ENCODE data around the gene FCRL2.

FCRL2 gene, protein sequence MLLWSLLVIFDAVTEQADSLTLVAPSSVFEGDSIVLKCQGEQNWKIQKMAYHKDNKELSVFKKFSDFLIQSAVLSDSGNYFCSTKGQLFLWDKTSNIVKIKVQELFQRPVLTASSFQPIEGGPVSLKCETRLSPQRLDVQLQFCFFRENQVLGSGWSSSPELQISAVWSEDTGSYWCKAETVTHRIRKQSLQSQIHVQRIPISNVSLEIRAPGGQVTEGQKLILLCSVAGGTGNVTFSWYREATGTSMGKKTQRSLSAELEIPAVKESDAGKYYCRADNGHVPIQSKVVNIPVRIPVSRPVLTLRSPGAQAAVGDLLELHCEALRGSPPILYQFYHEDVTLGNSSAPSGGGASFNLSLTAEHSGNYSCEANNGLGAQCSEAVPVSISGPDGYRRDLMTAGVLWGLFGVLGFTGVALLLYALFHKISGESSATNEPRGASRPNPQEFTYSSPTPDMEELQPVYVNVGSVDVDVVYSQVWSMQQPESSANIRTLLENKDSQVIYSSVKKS

DNA sequence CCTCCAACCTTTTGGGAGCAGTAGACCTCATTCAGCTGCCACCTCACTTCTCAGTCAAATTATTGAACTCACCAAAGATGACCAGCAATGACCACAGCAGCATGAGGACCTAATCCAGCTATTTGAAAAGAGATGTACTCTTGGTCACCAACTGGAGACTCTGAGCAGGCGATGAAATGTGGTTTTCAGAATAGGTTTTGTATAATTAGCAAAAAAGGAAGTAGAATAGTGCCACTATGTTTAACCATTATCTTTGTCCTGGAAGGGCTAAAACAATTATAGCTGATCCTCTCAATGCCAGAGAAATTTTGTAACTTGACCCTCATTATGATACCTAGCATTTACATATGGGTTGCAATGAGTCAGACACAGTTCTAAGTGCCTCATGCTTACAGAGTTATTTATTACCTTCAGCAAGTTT lies at the start of gene FCRL2:
TSS of gene FCRL2 (minus strand) at position 162 of the 421 bp plus-strand sequence. CDS start at position 103, 59 bp downstream.
- DNase-seq (ENCODE audit: low spot score) = no peak

DNA sequence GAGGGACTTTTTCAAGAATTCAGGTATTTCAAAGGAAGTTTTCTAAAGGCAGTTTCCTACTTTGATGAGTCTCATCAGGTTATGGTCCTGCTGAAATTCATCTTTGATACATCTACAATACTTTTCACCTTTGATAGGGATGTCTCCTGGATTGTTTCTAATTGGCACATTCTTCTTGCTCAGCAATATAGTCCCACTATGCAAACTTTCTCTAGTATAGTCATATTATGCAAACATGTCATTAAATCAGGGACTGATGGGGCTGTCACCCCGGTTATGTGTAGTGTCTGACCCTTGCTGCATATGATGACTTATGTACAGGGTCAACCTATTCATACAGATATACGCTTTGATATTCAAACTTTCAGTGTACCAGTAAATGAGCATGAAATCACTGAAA lies 43.4 kb upstream of the FCRL2 start:
- no peak for DNase-seq (ENCODE audit: low spot score)

DNA sequence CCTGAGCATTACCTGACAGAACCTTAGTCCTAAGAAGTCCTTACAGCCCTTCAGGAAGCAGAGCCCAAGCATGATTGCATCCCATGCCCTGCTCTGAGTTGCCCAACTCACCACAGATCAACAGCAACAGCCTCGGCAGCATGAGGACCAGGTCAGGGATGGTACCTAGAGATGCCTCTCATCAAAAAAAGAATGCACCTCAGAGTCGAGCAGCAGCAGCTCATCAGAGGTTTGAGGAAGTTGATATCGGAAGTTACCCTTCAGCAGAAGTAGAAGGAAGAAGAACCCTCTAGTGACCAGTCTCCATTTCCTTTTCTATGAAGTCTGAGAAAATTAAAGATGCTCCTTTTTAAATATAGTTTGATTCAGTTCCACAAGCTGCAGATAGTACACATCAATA lies 43.0 kb upstream of the FCRL2 start, which contains the start of gene FCRL1:
TSS of gene FCRL1 (minus strand) at position 225 of the 400 bp plus-strand sequence. CDS start at position 142, 83 bp downstream.
- DNase-seq (ENCODE audit: low spot score) = no peak

DNA sequence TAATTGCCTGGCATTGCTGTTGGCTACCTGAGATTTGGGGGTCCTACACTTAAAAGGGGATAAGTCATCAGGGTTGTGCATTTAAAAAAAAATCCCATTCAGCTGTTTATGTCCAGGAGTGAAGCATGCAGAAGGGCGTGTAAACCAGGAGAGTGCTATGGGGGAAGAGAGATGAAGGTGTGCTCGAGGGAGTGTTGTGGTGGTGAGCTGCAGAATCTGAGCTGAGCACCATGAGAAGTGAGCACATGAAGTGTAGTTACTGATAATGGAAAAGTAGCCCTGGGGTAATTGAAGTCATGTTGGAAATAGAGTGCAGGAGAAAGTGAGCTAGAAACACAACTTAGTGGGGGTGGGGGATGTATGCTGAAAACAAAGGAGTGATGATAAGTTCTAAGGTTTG lies 42.3 kb upstream of the FCRL2 start:
- DNase-seq (ENCODE audit: low spot score) = no peak

DNA sequence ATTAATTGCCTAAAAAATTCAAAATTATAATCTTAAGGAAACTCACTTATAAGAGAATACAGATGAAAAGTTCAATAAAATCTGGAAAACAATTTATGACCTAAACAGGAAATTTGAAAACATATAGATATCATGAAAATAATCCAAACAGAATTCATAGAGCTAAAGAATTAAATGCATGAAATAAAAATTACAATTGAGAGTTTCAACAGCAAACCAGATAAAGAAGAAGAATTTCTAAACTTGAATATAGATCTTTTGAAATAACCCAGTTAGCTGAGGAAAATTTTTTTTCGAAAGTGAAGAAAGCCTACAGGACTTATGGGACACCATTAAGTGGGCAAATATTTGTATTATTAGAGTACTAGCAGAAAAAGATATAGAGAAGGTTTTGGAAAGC lies 36.3 kb upstream of the FCRL2 start:
- DNase-seq (ENCODE audit: low spot score) = no peak

DNA sequence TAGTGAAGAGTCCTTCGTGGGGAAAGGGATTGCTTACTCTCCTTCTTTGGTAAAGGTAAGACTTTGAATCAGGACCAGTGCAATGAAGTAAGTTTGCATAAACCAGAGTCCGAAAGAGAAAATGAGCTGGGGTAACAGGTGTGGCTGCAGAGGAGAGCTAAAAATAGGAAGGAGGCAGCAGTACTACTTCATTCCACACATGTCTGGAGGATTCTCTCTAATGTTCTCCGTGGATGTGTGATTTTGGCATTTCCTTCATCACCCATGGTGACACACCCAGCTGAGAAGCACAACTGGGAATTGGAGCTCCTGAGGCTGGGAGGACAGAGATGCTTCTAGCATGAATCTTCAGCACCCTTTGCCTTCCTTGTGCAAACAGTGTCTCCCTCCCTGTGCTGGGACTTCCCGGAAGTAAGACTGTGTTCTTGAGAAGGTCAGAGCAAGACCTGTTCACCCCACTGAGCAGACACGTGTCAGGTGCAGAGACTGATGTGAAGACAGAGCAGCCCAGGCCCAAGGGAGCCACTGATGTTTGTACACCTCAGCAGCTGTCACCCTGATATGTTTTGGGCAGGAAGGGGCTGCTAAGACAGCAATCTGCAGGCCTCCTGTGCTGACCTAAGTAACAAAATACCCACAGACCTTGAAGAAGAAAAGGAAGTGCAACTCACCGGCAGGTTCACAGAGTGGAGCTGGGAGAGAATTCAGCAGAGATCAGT lies 29.7 kb upstream of the FCRL2 start:
- no peak for DNase-seq (ENCODE audit: low spot score)

DNA sequence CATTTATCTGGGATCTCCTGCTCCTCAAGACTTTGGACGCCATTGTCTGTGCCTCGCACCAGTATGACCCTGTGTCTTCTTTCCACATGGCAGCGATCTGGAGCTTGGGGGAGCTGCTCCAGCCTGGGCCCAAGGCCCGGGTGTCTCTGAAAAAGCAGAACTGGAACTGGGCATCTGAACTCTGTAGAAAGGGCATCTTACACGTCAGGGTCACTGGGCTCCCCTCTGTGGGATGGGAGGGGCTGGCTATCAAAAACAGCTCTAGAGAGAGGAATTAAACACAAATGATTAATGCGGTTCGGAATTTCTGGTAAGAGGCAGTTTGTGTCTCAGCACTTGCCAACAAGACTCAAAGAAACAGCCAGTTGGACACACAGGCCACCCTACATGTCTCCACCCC lies 26.9 kb upstream of the FCRL2 start:
- no peak for DNase-seq (ENCODE audit: low spot score)

DNA sequence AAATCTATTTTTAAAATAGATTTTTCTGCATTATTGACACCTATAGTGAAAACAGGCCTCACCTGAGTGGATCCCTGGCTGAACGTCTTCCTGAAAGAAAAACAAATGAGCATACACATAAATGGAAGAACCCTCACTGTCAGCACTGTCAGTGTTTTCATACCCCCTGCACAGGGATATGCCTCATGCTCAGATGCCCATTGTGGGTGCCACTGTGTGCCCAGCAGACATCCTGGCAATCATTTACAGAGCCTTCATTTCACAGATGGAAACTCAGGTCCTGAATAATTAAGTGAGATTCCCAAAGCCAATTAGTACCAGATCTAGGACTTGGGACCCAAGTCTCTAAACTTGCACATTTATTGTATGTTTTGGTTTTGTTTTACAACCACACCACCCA lies 23.1 kb upstream of the FCRL2 start:
- DNase-seq (ENCODE audit: low spot score) = no peak

DNA sequence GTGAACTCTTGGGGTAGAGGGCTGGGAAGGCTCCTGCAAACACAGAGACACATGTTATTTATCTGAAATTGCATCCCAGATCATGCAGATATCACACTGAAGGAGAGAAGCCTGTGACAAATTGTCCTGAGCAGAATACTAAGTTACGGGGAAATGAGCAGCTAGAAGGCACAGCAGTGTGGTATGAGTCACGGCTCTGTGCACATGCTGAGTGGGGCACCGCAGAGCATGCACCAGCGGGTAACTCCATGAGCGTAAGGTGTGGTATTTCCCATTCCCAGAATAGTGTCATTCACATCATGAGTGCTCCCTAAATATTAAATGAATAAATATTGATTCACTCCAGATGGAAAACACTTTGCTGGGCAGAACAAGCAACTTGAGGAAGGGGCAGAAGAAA lies 21.3 kb upstream of the FCRL2 start:
- no peak for DNase-seq (ENCODE audit: low spot score)

DNA sequence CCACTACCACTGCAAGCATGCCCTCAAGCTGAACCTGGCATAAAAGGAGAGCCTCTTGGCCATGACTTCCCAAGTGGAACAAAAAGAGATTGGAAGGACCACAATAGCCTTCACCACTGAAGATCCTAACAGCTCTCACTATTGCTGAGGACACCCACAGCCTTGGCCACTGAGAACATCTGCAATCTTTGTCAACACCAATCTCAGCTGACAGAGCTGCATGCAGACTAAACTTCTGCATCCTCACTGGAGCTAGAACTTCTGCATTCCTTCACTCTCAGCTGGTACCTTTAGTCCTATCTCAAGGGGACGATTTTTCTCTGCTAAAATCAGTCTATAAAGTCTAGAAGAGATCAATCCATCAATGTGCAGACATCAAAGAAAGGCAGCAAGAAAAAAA lies 8.3 kb upstream of the FCRL2 start:
- no peak for DNase-seq (ENCODE audit: low spot score)

DNA sequence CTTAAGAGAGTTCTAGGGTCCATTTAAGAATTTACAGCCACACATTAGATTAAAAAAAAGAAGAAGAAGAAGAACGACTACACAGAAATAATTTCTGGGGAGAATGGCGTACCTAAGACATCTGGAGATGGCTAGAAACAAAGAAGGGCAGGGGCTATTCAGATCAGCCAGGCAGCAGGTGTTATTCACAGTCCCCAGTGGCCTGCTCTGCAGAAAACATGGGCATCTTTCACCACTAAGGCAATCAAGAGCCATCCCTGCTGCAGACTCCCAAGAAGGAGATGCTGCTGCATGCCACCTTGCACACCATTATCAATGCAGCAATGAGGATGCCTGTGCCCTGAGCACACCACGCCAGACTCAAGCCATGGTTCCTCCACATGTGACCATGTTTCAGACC lies 7.9 kb upstream of the FCRL2 start:
- no peak for DNase-seq (ENCODE audit: low spot score)

DNA sequence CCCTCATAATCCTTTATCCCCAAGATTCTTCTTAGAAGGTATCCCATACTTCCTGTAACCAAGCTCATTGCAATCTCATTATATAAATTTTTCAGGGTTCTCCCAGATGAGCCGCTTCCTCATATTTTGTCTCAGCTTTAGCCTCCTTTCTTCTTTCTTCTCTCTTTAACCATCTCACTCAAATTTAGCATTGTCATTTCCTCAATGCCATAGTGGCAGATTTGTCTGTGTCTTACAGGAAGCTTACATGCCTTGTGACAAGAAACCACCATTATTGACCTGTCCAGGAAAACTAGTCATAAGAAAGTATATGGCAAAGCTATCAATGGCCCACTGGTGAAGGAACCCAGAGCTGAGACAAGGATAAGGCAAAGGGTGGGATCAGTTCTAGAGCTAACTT lies 6.0 kb upstream of the FCRL2 start:
- no peak for DNase-seq (ENCODE audit: low spot score)

DNA sequence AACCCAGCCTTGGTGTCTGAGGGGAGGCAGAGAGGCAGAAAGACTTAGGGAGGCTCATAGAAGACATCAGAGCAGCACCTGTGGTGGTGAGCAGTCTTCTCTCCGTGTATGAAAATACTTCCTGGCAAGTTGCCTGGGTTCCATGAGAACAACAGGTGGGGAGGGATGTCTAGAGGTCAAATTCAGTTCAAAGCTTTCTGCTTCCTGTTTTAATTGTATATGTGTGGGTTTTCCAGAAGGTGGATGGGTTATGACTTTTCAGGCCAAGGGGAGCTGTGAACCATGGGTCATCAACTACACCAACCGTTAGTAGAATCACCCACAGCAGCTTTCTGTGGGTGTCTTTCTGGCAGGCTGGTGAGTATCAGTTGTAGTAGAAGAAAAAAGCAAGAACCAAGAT lies 4.1 kb upstream of the FCRL2 start:
- DNase-seq (ENCODE audit: low spot score) = no peak

DNA sequence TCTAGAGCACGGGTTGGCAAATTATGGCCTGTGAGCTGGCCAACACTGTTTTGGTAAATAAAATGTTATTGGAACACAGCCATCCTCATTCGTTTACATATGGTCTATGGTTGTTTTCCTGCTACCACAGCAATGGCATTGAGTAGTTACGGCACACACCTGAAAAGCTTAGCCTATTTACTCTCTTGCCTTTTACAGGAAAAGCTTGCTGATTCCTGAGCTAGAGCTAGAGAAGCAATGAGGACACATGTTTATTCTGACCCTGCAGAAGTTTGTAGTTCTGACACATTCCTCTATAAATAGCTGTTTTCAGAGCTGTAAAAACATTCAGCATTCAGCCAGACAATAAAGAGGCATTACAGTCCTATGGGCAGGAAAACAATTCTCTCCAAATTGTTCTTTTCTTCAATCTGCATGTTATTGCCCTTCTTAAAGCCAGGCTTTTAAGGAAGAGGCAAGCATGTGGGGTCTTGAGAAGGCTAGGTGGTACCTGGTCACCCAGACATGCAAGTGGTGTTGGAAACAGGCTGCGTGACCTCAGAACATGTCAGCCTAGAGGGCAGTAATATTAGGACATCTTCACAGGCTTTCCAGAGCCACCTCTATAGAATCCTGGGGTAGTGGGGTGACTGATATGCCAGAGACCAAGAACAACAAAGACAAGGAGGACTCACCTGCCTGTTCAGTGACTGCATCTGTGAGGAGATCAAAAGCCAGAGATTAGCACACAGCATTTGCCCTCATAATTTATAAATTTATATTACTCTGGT lies 1.6 kb downstream of the FCRL2 start:
- DNase-seq (ENCODE audit: low spot score) = no peak

DNA sequence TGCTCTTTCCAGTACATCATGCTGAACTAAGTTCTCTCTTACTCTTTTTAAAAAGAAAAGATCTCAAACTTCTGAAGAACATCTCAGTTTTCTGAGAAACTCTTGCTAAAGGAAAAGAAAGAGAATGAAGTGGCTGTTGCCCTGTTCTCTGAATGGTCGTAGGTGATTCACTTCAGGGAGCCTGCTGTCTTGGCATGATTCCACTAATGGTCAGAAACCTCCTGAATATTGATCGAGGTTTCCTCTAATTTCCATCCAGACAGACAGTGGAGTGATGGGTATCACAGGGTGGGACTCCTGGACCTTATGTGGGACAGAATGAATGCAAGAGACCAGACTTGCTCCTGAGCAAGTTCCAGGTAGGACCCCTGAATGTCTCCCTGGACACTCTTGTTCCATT lies 2.5 kb downstream of the FCRL2 start:
- no peak for DNase-seq (ENCODE audit: low spot score)

DNA sequence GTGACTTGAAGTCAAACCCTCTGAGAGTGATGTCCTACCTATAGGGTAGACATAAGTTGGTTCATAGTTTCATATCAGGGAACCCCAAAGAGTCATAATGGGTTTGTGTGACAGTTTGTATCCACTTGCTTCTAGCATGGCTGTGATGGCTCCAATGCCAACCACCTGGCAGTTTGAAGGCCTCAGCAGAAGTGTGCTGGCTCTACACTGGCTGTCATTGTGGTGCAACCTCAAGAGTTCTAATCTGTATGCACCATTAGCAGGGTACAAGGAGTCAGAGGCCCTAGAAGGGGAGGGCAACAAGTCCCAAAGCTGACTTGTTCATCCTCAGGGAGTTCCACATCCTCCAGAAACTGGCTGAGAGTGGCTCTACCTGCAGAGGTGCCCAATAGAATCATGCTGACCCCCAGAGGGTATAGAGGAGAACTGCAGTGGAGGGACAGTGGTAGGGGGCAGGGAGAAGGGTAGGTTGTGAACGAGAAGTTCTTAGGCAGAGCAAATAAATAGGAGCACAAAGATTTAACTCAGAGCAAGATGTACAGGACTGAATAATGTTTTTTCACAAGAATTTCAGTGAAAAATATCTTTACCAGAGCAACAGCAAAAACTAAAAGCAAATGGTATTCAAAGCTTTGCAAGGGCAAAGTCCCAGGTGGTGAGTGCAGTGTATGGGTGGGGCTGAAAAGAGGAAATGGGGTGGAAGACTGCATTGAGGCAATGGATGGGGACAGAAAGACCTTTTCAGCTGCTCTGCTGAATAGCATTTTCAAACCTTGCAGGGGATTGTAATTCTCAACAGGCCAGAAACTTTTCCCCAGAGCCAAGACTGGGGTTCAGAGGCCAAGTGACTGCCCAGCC lies 3.2 kb downstream of the FCRL2 start:
- no peak for DNase-seq (ENCODE audit: low spot score)

DNA sequence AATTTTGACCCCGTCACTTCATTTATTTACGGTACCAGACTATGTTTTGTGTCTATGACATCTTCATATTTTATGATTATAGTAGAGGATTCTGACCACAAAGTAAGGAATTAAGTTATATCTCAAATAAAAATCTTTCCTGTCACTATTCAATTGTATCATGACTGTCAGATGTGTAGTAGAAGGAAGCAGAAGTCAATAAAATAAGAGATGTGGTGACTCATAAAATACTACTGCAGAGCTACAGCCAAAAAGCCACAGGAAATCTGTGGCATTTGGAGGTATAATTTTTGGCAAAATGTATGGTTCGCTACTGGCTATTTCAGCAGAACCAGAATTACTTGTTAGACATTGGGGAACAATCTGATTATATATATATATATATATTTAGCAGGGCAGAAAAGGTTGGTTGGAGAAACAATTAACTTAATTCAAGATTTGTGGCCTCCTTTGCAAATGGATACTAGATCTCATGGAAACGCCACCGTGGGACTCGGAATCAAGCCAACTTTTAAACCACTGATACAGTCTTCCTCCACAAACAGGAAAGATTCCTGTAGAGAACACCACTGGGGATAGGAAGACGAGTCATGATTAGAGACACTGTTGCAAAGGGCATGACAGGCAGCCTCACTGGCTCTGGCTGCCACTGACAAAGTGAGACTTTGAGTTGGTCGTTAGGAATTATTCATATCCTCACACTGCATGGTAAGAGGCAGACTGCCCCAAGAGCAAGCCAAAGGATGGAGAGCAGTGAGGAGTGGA lies 5.1 kb downstream of the FCRL2 start:
- no peak for DNase-seq (ENCODE audit: low spot score)

DNA sequence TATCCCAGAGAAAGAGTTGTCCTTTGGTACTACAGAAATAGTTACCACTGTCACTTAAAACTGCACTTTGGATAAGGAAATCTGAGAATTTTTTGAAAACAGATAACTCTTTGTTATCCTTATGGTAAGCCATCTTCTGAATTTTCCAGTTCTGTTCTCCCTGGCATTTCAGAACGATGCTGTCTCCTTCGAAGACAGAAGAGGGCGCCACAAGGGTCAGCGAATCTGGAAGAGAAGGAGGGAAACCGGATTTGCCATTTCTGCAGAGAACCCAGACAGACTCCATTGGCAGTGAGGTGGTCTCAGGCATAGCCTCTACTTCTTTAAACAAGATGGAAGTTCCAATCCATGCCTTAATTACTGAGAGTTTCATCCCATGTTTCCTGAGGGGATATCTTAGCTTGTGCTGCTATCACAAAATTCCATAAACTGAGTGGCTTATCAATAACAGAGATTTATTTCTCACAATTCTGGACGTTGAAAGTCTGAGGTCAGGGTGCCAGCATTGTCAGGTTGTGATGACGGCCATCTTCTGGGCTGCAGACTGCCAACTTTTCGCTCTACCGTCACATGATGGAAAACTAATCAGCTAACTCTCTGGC lies 6.4 kb downstream of the FCRL2 start:
- peak; percentile 47 for DNase-seq (ENCODE audit: low spot score)

DNA sequence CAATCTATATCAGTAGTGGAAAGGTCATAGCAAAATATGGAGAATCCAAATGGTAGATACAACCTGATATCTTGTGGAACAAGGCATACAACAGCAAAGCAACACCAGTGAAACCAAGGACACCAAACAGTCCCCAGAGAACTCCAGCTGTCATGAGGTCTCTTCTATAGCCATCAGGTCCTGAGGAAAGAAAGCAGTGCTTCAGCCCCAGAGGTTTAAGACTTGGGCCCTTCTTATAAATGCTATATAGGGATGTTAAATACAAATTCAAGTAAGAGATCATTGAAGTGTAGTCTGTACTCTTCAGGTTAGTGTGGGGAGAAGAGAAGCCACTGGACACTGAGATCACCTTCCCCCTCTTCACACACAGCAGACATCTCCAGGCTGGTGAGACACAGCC lies 10.1 kb downstream of the FCRL2 start:
- no peak for DNase-seq (ENCODE audit: low spot score)

DNA sequence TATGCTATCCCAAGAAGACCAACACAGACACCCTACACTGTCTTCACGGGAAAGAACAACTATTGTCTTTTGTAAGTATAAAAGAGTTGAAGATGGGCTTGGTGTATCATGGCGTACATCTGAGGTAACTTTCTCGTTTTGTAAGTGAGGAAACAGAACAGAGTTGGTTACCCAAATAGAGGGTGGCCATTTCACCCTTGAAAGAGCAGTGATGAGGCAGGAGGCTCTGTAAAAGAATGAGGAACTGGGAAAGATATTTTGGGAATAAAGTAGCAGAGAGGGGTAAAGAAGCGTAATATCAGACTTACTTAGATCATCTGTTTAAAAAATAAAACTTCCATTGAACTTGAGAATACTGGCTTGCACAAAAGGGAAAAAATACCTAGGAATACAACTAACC lies 18.9 kb downstream of the FCRL2 start:
- DNase-seq (ENCODE audit: low spot score) = no peak
